CD8-positive, alpha-beta memory T cell (primary cell): Measurements from ENCODE around the gene HABP4. TPM values are rescaled to one million over a fixed set of nuclear protein-coding genes. Genes with fewer than 3 reads are reported as not detected.
A peak's percentile ranks its signal among the peaks of the same experiment; 100 is the strongest.
"Not testable (repeated sequence)": the region's sequence is repeated elsewhere in the genome, so short reads cannot be mapped to it uniquely, and the experiment has no call there.

ENCODE experiments used
- CTCF ChIA-PET: fragments of 350-600 bp; sonication (Branson Sonifier 250); formaldehyde crosslinking; loops from one replicate; lab custom pipeline; 2021; ENCODE audit warnings: antibody characterized with exemption; lab: Charles Lee
- POLR2A ChIA-PET: fragments of 350-600 bp; sonication (Branson Sonifier 250); formaldehyde crosslinking; loops from one replicate; lab custom pipeline; 2021; ENCODE audit warnings: antibody characterized with exemption; lab: Charles Lee
- DNase-seq, 5 donors: peaks; one replicate each; pipeline versions ENCODE4 v3.0.0 to v3.0.0-alpha.2; 2020 to 2022; ENCODE audit warnings: mixed read lengths in 1 of 5
- H3K27ac ChIP-seq: one replicate; pipeline ENCODE4 v1.7.0; 2013; ENCODE audit warnings: low read depth, mild to moderate bottlenecking, low read length, moderate library complexity
- H3K27me3 ChIP-seq: 2 replicates; pipeline ENCODE4 v1.7.0; 2013; ENCODE audit warnings: low read length, mild to moderate bottlenecking; ENCODE audit not compliant: insufficient read depth, poor library complexity, severe bottlenecking
- H3K36me3 ChIP-seq: 2 replicates; pipeline ENCODE4 v1.7.0; 2013; ENCODE audit warnings: mild to moderate bottlenecking, low read length, moderate library complexity; ENCODE audit not compliant: insufficient read depth
- H3K4me1 ChIP-seq: 2 replicates; pipeline ENCODE4 v1.7.0; 2013; ENCODE audit warnings: mild to moderate bottlenecking, low read length, moderate library complexity; ENCODE audit not compliant: insufficient read depth
- H3K4me3 ChIP-seq: 2 replicates; pipeline ENCODE4 v1.7.0; 2013; ENCODE audit warnings: mild to moderate bottlenecking, low read length
- H3K9me3 ChIP-seq: 2 replicates; pipeline ENCODE4 v1.7.0; 2013; ENCODE audit warnings: mild to moderate bottlenecking, low read length
- H3K27ac Mint-ChIP-seq, 8 donors: one replicate each; pipeline ENCODE4 v1.8.0; 2020 to 2021; ENCODE audit warnings: mixed read lengths in 8 of 8, mild to moderate bottlenecking in 6 of 8, inconsistent platforms in 3 of 8, moderate library complexity in 3 of 8
- H3K27me3 Mint-ChIP-seq, 2 donors: one replicate each; pipeline ENCODE4 v1.8.0; 2020 to 2021; ENCODE audit warnings: mixed read lengths in 2 of 2, mild to moderate bottlenecking in 1 of 2, moderate library complexity in 1 of 2
- H3K36me3 Mint-ChIP-seq, 3 donors: one replicate each; pipeline ENCODE4 v1.8.0; 2020 to 2021; ENCODE audit warnings: mixed read lengths in 3 of 3, inconsistent platforms in 1 of 3, mild to moderate bottlenecking in 1 of 3
- H3K4me1 Mint-ChIP-seq, 3 donors: one replicate each; pipeline ENCODE4 v1.8.0; 2020 to 2021; ENCODE audit warnings: mixed read lengths in 3 of 3, inconsistent platforms in 1 of 3, mild to moderate bottlenecking in 1 of 3
- H3K4me3 Mint-ChIP-seq, 7 donors: one replicate each; pipeline ENCODE4 v1.8.0; 2020 to 2021; ENCODE audit warnings: mixed read lengths in 7 of 7, mild to moderate bottlenecking in 6 of 7, moderate library complexity in 4 of 7, inconsistent platforms in 2 of 7
- H3K9me3 Mint-ChIP-seq, 5 donors: one replicate each; pipeline ENCODE4 v1.8.0; 2020 to 2022; ENCODE audit warnings: mixed read lengths in 5 of 5, mild to moderate bottlenecking in 3 of 5, moderate library complexity in 2 of 5, inconsistent platforms in 1 of 5
- polyA plus RNA-seq: library from polyadenylated mRNA; unstranded; fragments of 300-500 nt; fragmentation: Illumina TruSeq; gene quantifications from one replicate; pipeline ENCODE4 v1.2.3, GENCODE V29; 2021
- total RNA-seq, 2 experiments: library from RNA; stranded (reverse); gene quantifications; one replicate each; pipeline ENCODE4 v1.2.3, GENCODE V29; 2021

Gene HABP4
- total and polyA plus RNA-seq, 3 experiments from 2014 or later, result 20.4 to 24.1 (median 21.0) TPM

GRCh38 chr9:96497117-96497399 is 47.1 kb downstream of the HABP4 start:
- Histone ChIP-seq H3K27ac (no peak overlapping the region), H3K9me3 (no peaks in the 10 kb centered on the region), H3K4me1 (no peaks in the 10 kb centered on the region), H3K4me3 (no peak overlapping the region), H3K27me3 (no peaks in the 10 kb centered on the region), H3K36me3 (no peaks in the 10 kb centered on the region)
- H3K9me3 Mint-ChIP-seq, result no peaks in the 10 kb centered on the region
- DNase-seq, result no peak
- H3K27ac Mint-ChIP-seq, result no peak overlapping the region
- POLR2A ChIA-PET, result no interaction called here
- H3K36me3 Mint-ChIP-seq, result peaks cover 0 to 16% (median 0%) of the 10 kb centered on the region in 3 donors
- peaks cover 0 to 2% of the 10 kb centered on the region in 2 donors for H3K27me3 Mint-ChIP-seq
- CTCF ChIA-PET, result no interaction called here
- no peaks in the 10 kb centered on the region for H3K4me1 Mint-ChIP-seq
- H3K4me3 Mint-ChIP-seq, result no peak overlapping the region

GRCh38 chr9:96498796-96499195 is 48.8 kb downstream of the HABP4 start:
- Mint-ChIP-seq H3K4me1 (no peaks in the 10 kb centered on the region), H3K27me3 (peaks cover 0 to 2% of the 10 kb centered on the region in 2 donors), H3K9me3 (no peaks in the 10 kb centered on the region), H3K27ac (peak overlapping the region in 2 of 8 donors; percentile 17 to 70), H3K4me3 (no peak overlapping the region), H3K36me3 (peaks cover 0 to 20% (median 3%) of the 10 kb centered on the region in 3 donors)
- DNase-seq, result no peak
- ChIA-PET POLR2A (no interaction called here), CTCF (no interaction called here)
- no peak overlapping the region for H3K27ac ChIP-seq
- H3K27me3 ChIP-seq, result no peaks in the 10 kb centered on the region
- no peaks in the 10 kb centered on the region for H3K36me3 ChIP-seq
- no peak overlapping the region for H3K4me3 ChIP-seq
- no peaks in the 10 kb centered on the region for H3K4me1 ChIP-seq
- H3K9me3 ChIP-seq, result no peaks in the 10 kb centered on the region

GRCh38 chr9:96499257-96499656 is 49.3 kb downstream of the HABP4 start:
- no peak for DNase-seq
- Histone ChIP-seq H3K27me3 (no peaks in the 10 kb centered on the region), H3K4me3 (no peak overlapping the region), H3K27ac (no peak overlapping the region), H3K4me1 (no peaks in the 10 kb centered on the region), H3K9me3 (no peaks in the 10 kb centered on the region), H3K36me3 (no peaks in the 10 kb centered on the region)
- Mint-ChIP-seq H3K27me3 (peaks cover 0 to 2% of the 10 kb centered on the region in 2 donors), H3K4me1 (peaks cover 0 to under 1% (median 0%) of the 10 kb centered on the region in 3 donors), H3K27ac (no peak overlapping the region), H3K4me3 (no peak overlapping the region), H3K9me3 (no peaks in the 10 kb centered on the region), H3K36me3 (peaks cover 0 to 24% (median 4%) of the 10 kb centered on the region in 3 donors)
- POLR2A ChIA-PET, result no interaction called here
- CTCF ChIA-PET, result no interaction called here

GRCh38 chr9:96500696-96501632 is 51.0 kb downstream of the HABP4 start:
- no peaks in the 10 kb centered on the region for H3K4me1 ChIP-seq
- Mint-ChIP-seq H3K4me1 (peaks cover 0 to 2% (median 0%) of the 10 kb centered on the region in 3 donors), H3K9me3 (no peaks in the 10 kb centered on the region), H3K27ac (no peak overlapping the region), H3K4me3 (no peak overlapping the region), H3K36me3 (peaks cover 0 to 29% (median 13%) of the 10 kb centered on the region in 3 donors), H3K27me3 (no peaks in the 10 kb centered on the region)
- H3K9me3 ChIP-seq, result no peaks in the 10 kb centered on the region
- no peak overlapping the region for H3K27ac ChIP-seq
- no peaks in the 10 kb centered on the region for H3K36me3 ChIP-seq
- no peaks in the 10 kb centered on the region for H3K27me3 ChIP-seq
- no peak overlapping the region for H3K4me3 ChIP-seq
- DNase-seq, result no peak
- POLR2A ChIA-PET, result no interaction called here
- CTCF ChIA-PET, result no interaction called here

DNA sequence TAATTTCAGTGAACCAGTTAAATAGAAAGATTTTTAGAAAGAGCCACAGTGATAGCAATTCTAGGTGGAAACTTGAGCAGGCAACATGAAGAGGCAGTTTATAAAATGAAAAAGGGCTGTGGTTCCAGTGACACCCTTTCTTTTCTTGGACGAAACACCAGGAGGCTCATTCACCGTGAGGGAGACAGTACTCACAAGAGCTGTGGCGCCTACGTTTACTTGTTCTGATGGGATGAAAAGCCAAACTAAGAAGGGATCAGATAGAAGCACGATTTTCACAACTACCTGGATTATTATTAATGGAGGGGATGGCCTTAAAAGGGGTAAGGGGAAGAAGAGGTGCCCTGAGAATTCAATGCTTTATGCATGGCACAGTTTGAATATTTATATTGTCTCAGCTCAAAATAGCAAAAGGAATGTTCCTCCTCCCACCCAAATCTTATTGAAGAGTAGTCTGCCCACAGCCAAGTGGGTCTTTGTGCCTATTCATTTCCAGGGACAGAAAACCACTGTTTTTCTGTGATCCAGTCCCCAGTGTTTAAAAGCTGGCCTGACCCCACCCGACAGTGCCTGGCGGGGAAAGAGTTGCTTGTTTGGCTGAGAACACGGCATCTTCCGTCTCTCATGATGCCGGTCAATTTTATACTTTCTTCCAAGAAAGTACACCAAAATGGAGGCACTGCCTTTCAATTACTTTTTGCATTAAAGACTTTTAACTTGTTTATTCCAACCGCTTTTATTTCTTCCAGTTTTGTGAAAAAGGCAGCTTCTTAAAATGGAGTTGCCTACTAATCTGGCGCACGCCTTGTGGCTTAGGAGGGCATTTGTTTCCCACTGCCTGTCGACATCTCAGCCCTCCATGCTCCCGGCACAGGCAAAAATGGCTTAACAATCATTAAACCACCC is 51.9 kb downstream of the HABP4 start:
- Histone ChIP-seq H3K4me3 (no peak overlapping the region), H3K4me1 (no peaks in the 10 kb centered on the region), H3K9me3 (no peaks in the 10 kb centered on the region), H3K36me3 (no peaks in the 10 kb centered on the region), H3K27ac (no peak overlapping the region), H3K27me3 (no peaks in the 10 kb centered on the region)
- no peaks in the 10 kb centered on the region for H3K27me3 Mint-ChIP-seq
- H3K4me3 Mint-ChIP-seq, result no peak overlapping the region
- H3K36me3 Mint-ChIP-seq, result peaks cover 0 to 29% (median 13%) of the 10 kb centered on the region in 3 donors
- no peak overlapping the region for H3K27ac Mint-ChIP-seq
- DNase-seq, result no peak
- ChIA-PET CTCF (no interaction called here), POLR2A (no interaction called here)
- H3K4me1 Mint-ChIP-seq, result peaks cover 0 to 2% (median 0%) of the 10 kb centered on the region in 3 donors
- H3K9me3 Mint-ChIP-seq, result no peaks in the 10 kb centered on the region

DNA sequence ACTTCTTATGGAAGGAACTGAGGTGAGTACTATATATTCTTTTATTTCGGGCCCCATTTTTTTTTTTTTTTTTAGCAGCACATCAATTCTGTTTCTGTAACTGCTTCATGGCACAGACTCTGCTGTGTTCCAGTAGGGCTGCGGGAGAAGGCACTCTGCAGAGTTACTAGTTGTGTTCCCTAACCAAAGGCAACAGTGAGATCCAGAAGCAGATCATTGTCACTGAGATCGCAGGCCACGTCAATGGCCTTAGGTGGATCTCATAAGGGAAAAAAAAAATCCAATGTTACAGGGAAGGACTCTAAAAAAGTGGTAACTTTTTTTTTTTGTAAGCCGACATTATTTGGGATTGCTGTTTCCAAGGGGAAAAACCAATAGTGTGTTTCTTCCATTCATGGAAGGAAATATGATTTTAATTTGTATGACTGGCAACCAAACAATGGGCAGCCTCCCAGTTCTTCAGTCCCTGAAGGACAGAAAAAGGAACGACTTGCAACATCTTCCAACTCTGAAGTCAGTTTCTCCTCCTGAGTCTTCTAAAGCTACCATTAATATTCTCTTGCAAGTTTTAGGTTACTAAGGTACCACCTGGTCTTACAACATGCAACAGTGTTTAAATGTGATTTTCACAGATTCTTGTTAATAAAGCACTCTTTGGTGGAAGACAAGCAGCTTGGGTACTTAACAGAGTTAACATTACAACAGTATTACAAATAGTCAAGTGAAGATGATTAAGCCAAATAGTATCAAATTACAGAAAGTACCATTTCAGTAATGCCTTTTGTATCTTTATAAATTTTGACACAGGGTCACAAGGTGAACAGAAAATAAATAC is 52.8 kb downstream of the HABP4 start:
- peaks cover 0 to 2% (median 0%) of the 10 kb centered on the region in 3 donors for H3K4me1 Mint-ChIP-seq
- no peaks in the 10 kb centered on the region for H3K36me3 ChIP-seq
- POLR2A ChIA-PET, result no interaction called here
- no peaks in the 10 kb centered on the region for H3K9me3 Mint-ChIP-seq
- peaks cover 0 to 31% (median 13%) of the 10 kb centered on the region in 3 donors for H3K36me3 Mint-ChIP-seq
- CTCF ChIA-PET, result no interaction called here
- no peak overlapping the region for H3K4me3 ChIP-seq
- H3K27ac Mint-ChIP-seq, result no peak overlapping the region
- no peak overlapping the region for H3K27ac ChIP-seq
- no peak overlapping the region for H3K4me3 Mint-ChIP-seq
- H3K27me3 Mint-ChIP-seq, result no peaks in the 10 kb centered on the region
- no peak for DNase-seq
- H3K27me3 ChIP-seq, result no peaks in the 10 kb centered on the region
- H3K4me1 ChIP-seq, result no peaks in the 10 kb centered on the region
- no peaks in the 10 kb centered on the region for H3K9me3 ChIP-seq

- H3K4me1 Mint-ChIP-seq, H3K4me3 ChIP-seq, H3K9me3 Mint-ChIP-seq, H3K27ac Mint-ChIP-seq, H3K36me3 ChIP-seq, H3K4me1 ChIP-seq, H3K9me3 ChIP-seq, H3K27me3 Mint-ChIP-seq, DNase-seq, H3K27ac ChIP-seq, H3K4me3 Mint-ChIP-seq, CTCF ChIA-PET, POLR2A ChIA-PET, H3K27me3 ChIP-seq: not testable (repeated sequence)
- peaks cover 0 to 33% (median 13%) of the 10 kb centered on the region in 3 donors for H3K36me3 Mint-ChIP-seq
Measured at GRCh38 chr9:96503374-96503748, 53.4 kb downstream of the HABP4 start.
